ENCODE data around the gene LRMDA. TPM values are rescaled to one million over a fixed set of nuclear protein-coding genes. Genes with fewer than 3 reads are reported as not detected.
A peak's percentile ranks its signal among the peaks of the same experiment; 100 is the strongest.

The LRMDA gene
- total RNA-seq, 2 donors from 2014 or later = 12.2 to 25.4 TPM

DNA sequence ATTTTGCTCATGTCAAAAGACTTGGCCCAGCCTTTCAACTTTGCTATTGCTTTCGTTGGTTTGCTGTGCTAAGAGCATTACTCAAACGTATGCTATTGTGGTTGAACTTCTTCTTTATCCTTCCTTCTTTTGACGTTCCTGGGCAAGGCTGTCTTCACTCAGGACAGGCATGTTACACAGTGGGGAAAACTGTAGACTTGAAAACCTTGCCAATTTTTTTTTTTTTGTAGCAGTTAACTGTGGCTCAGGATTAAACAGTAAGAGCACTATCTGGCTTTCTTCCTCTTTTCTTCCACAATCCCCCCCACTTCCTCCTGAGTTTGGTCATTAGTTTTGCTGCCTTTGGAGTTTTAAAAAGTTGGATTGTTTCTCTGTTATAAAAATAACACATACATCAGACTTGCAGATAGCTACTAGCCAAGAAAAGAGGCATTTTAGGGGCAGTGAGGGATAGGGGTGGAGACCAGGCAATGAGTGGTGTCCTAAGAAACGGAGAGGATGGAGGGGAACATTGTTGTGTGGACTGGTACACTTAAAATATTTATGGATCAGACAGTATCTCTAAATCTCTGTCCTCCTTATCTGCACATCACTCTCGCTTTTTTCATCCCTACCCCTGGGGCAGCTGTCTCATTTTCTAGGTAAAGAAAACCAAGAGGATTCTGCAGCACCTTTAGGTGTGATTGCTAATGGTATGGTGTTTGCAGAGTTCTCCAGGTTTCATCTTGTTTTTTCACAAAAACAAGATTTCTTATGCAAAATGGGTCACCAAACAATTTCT is 181.7 kb downstream of the LRMDA start:
- H3K4me3 ChIP-seq = no peak overlapping the region
- H3K9me3 ChIP-seq = no peaks in the 10 kb centered on the region
- ATAC-seq (peak; percentile 15), DNase-seq (peak in 1 of 4 donors; percentile 56)
- no peak for TF ChIP-seq CTCF (IDR thresholded peaks at IDR 0.05)
- no peak for TF ChIP-seq POLR2A (IDR thresholded peaks at IDR 0.05)
- intact Hi-C loops (cut with DNase I) = no loop called here
- no peaks in the 10 kb centered on the region for H3K27me3 ChIP-seq
- peak overlapping the region in 1 of 4 donors; percentile 66 for H3K27ac ChIP-seq
- 42 to 61% methylated on average over 5 of the region's 5 CpGs for WGBS, 2 donors
- H3K36me3 ChIP-seq (replicated peaks in 1 of 2; ENCODE audit: insufficient read depth in 1 of 2, low read depth in 2 of 2) = no peaks in the 10 kb centered on the region
- peaks cover 31% of the 10 kb centered on the region for H3K4me1 ChIP-seq

- WGBS, 2 donors = 65 to 79% methylated on average over 10 of the region's 10 CpGs
- intact Hi-C loops (cut with DNase I) = no loop called here
- Histone ChIP-seq H3K27ac (peak overlapping the region in 1 of 4 donors; percentile 41), H3K27me3 (no peaks in the 10 kb centered on the region), H3K4me1 (peaks cover 31% of the 10 kb centered on the region), H3K9me3 (no peaks in the 10 kb centered on the region), H3K4me3 (no peak overlapping the region), H3K36me3 (replicated peaks in 1 of 2; ENCODE audit: insufficient read depth in 1 of 2, low read depth in 2 of 2) (no peaks in the 10 kb centered on the region)
- ATAC-seq (no peak), DNase-seq (no peak)
- TF ChIP-seq CTCF (IDR thresholded peaks at IDR 0.05) = no peak
- no peak for TF ChIP-seq POLR2A (IDR thresholded peaks at IDR 0.05)
These were observed 182.5 kb downstream of the LRMDA start for GRCh38 chr10:75613685-75614504.

GRCh38 chr10:75616076-75616475 is 184.7 kb downstream of the LRMDA start:
- Histone ChIP-seq H3K36me3 (replicated peaks in 1 of 2; ENCODE audit: insufficient read depth in 1 of 2, low read depth in 2 of 2) (no peaks in the 10 kb centered on the region), H3K4me3 (no peak overlapping the region), H3K4me1 (peaks cover 31% of the 10 kb centered on the region), H3K27me3 (no peaks in the 10 kb centered on the region), H3K9me3 (no peaks in the 10 kb centered on the region), H3K27ac (no peak overlapping the region)
- ATAC-seq (no peak), DNase-seq (no peak)
- TF ChIP-seq CTCF (IDR thresholded peaks at IDR 0.05) (no peak), POLR2A (IDR thresholded peaks at IDR 0.05) (no peak)
- 72 to 86% methylated on average over 3 of the region's 3 CpGs for WGBS, 2 donors
- intact Hi-C loops (cut with DNase I) = no loop called here

DNA sequence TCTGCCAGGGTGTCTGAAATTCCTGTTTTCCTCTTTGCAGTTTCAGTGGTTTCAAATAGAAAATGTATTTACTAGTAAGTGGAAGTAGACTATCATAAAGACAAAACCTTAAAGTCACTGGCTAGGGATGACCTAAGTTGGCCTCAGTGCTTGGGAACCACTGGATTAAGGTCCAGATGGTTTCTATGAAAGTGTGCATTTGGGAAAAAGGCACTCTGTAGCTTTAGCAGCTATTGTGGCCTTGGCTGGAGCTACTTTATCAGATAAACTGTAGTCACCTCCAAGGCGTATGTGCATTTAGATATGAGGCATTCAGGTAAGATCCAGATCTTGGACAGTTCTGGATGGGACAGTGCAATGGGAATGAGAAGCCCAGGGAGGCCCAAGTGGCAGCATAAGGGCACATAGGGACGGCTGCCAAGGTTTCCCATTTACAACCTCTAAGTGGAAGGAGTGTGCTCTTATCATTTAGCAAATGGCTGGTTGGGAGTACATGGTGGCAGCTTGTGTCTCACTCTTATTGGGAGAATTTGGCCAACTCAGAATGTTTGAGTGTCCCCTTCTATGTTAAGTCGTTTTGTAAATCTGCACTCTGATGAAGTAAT is 185.6 kb downstream of the LRMDA start:
- H3K4me3 ChIP-seq = no peak overlapping the region
- no peaks in the 10 kb centered on the region for H3K9me3 ChIP-seq
- peak; percentile 75 for ATAC-seq
- H3K27ac ChIP-seq = peak overlapping the region in 2 of 4 donors; percentile 33 to 42
- TF ChIP-seq CTCF (IDR thresholded peaks at IDR 0.05) = peak in 1 of 7 experiments; percentile 2
- no peak for TF ChIP-seq POLR2A (IDR thresholded peaks at IDR 0.05)
- H3K27me3 ChIP-seq = no peaks in the 10 kb centered on the region
- intact Hi-C loops (cut with DNase I) = no loop called here
- 38 to 57% methylated on average over 2 to 3 of the region's 3 CpGs for WGBS, 2 donors
- peak in 1 of 4 donors; percentile 59 for DNase-seq
- H3K36me3 ChIP-seq (replicated peaks in 1 of 2; ENCODE audit: insufficient read depth in 1 of 2, low read depth in 2 of 2) = no peaks in the 10 kb centered on the region
- peaks cover 26% of the 10 kb centered on the region for H3K4me1 ChIP-seq

All from body of pancreas (tissue), 4 donors.